HCT116 (cell line): ENCODE results near the gene TRIM62. TPM values are rescaled to one million over a fixed set of nuclear protein-coding genes. Genes with fewer than 3 reads are reported as not detected.

Source experiments
- ATAC-seq: fragments of 200-7000 bp; cut with Tn5 transposase; 2 replicates; pipeline ENCODE4 v1.9.1; 2020; ENCODE audit warnings: mild to moderate bottlenecking, moderate library complexity
- BruUV-seq: library from RNA; stranded (reverse); fragments of 400-500 nt; replicated peaks from 2 replicates; lab custom pipeline; 2021; lab: Mats Ljungman, UMichigan
- CTCF ChIA-PET: fragments of 300-600 bp; sonication (Branson Sonifier 250); formaldehyde crosslinking; loops from one replicate; lab custom pipeline; 2021; ENCODE audit warnings: antibody characterized with exemption; lab: Charles Lee
- POLR2A ChIA-PET: fragments of 300-600, 350-600 bp; sonication (Branson Sonifier 250); formaldehyde crosslinking; loops from one replicate; lab custom pipeline; 2021; ENCODE audit warnings: antibody characterized with exemption; lab: Charles Lee
- RAD21 ChIA-PET, 2 experiments: fragments of 300-600 bp; sonication (Branson Sonifier 250); formaldehyde crosslinking; loops; one replicate each; lab custom pipeline; 2023; ENCODE audit warnings: low total read pairs in 2 of 2; ENCODE audit not compliant: uncharacterized antibody in 2 of 2, unreplicated experiment in 2 of 2, low non-redundant PET in 1 of 2; lab: Charles Lee
- DNase-seq: peaks from one replicate; pipeline ENCODE4 v3.0.0-alpha.2; 2010; ENCODE audit warnings: low read depth, low spot score
- H2AFZ ChIP-seq: fragments of 200-600 bp; shearing (Covaris generic), sonication (generic); 2 replicates; pipeline ENCODE4 v1.6.1; 2017; ENCODE audit warnings: low read depth, mixed run types, mixed read lengths, antibody characterized with exemption, low read length; ENCODE audit not compliant: poor library complexity, severe bottlenecking
- H3K27ac ChIP-seq: 2 replicates; pipeline ENCODE4 v1.5.1; 2012; ENCODE audit warnings: low read depth, low read length
- H3K27me3 ChIP-seq: fragments of 200-600 bp; sonication (generic); 2 replicates; pipeline ENCODE4 v1.6.1; 2016; ENCODE audit warnings: mixed run types, low read length, mixed read lengths; ENCODE audit not compliant: insufficient read depth
- H3K36me3 ChIP-seq, 2 experiments: fragments of 200-500 bp in 1 of 2; fragments of 200-600 bp in 1 of 2; sonication (Bioruptor generic) in 1 of 2; sonication (generic) in 1 of 2; 2 replicates each; pipeline versions ENCODE4 v1.5.1 to v1.6.1; 2014 to 2016; ENCODE audit warnings: low read length in 2 of 2, inconsistent platforms in 1 of 2, mixed read lengths in 1 of 2, mixed run types in 1 of 2; ENCODE audit not compliant: insufficient read depth in 2 of 2, control insufficient read depth in 1 of 2
- H3K4me1 ChIP-seq, 2 experiments: fragments of 200-600 bp in 1 of 2; sonication (generic) in 1 of 2; 2 replicates each; pipeline versions ENCODE4 v1.5.1 to v1.6.1; 2012 to 2017; ENCODE audit warnings: low read length in 2 of 2, inconsistent platforms in 1 of 2, mild to moderate bottlenecking in 1 of 2, mixed read lengths in 1 of 2, mixed run types in 1 of 2, moderate library complexity in 1 of 2; ENCODE audit not compliant: insufficient read depth in 2 of 2, control insufficient read depth in 1 of 2
- H3K4me2 ChIP-seq: fragments of 200-600 bp; sonication (generic); 2 replicates; pipeline ENCODE4 v1.6.1; 2017; ENCODE audit warnings: mixed run types, low read length, mixed read lengths
- H3K4me3 ChIP-seq, 2 experiments: fragments of 200-600 bp in 1 of 2; sonication (generic) in 1 of 2; replicated peaks in 1 of 2; 2 replicates each; pipeline ENCODE4 v1.5.1; 2011 to 2016; ENCODE audit warnings: low read length in 2 of 2, control low read depth in 1 of 2, low read depth in 1 of 2, mild to moderate bottlenecking in 1 of 2, mixed read lengths in 1 of 2, mixed run types in 1 of 2
- H3K79me2 ChIP-seq: fragments of 200-600 bp; sonication (generic); 2 replicates; pipeline ENCODE4 v1.6.1; 2017; ENCODE audit warnings: mild to moderate bottlenecking, mixed run types, low read length, moderate library complexity, mixed read lengths; ENCODE audit not compliant: insufficient read depth
- H3K9ac ChIP-seq: fragments of 200-600 bp; sonication (generic); 2 replicates; pipeline ENCODE4 v1.6.1; 2016; ENCODE audit warnings: low read length, mixed read lengths
- H3K9me2 ChIP-seq: fragments of 200-600 bp; sonication (generic), shearing (Covaris generic); 2 replicates; pipeline ENCODE4 v1.6.1; 2017; ENCODE audit warnings: mixed run types, mild to moderate bottlenecking, moderate library complexity; ENCODE audit not compliant: insufficient read depth
- H3K9me3 ChIP-seq, 2 experiments: fragments of 200-500 bp in 1 of 2; fragments of 200-600 bp in 1 of 2; sonication (Bioruptor generic) in 1 of 2; sonication (generic) in 1 of 2; 2 replicates each; pipeline ENCODE4 v1.6.1; 2014 to 2017; ENCODE audit warnings: low read length in 2 of 2, mixed read lengths in 2 of 2, inconsistent platforms in 1 of 2, low read depth in 1 of 2, mild to moderate bottlenecking in 1 of 2, mixed run types in 1 of 2, moderate library complexity in 1 of 2; ENCODE audit not compliant: control insufficient read depth in 1 of 2, insufficient read depth in 1 of 2
- H4K20me1 ChIP-seq: fragments of 200-600 bp; sonication (generic), shearing (Covaris generic); 2 replicates; pipeline ENCODE4 v1.6.1; 2017; ENCODE audit warnings: mixed run types, mild to moderate bottlenecking, moderate library complexity; ENCODE audit not compliant: insufficient read depth
- ATF3 ChIP-seq: IDR thresholded peaks from 2 replicates; pipeline ENCODE4 v1.6.1; 2012
- CTCF ChIP-seq, 3 experiments: fragments of 200-600 bp in 1 of 3; sonication (generic) in 1 of 3; IDR thresholded peaks in 2 of 3; conservative IDR thresholded peaks in 1 of 3; 2 replicates each; pipeline ENCODE4 v1.5.1; 2012 to 2017; ENCODE audit warnings: low read depth in 2 of 3, low read length in 2 of 3, antibody characterized with exemption in 1 of 3, borderline replicate concordance in 1 of 3, control low read depth in 1 of 3, mild to moderate bottlenecking in 1 of 3, mixed read lengths in 1 of 3, mixed run types in 1 of 3, moderate library complexity in 1 of 3; ENCODE audit not compliant: insufficient read depth in 1 of 3
- EGR1 ChIP-seq: IDR thresholded peaks from 2 replicates; pipeline ENCODE4 v1.6.1; 2012; ENCODE audit warnings: low read depth
- ZBTB33 ChIP-seq: IDR thresholded peaks from 2 replicates; pipeline ENCODE4 v1.6.1; 2011; ENCODE audit warnings: mild to moderate bottlenecking, low read length, moderate library complexity; ENCODE audit not compliant: insufficient replicate concordance; ENCODE audit errors: extremely low read depth
- ZFX ChIP-seq: fragments of 450-650 bp; IDR thresholded peaks from 2 replicates; pipeline ENCODE4 v1.6.1; 2017
- ZNF274 ChIP-seq: fragments of 200-500 bp; sonication (Bioruptor generic); IDR thresholded peaks from 2 replicates; pipeline ENCODE4 v1.6.1; 2014; ENCODE audit warnings: mild to moderate bottlenecking, low read depth, low read length, inconsistent platforms
- intact Hi-C: fragments of 100-400 bp; cut with micrococcal nuclease; formaldehyde crosslinking; loops from 2 replicates; pipeline ENCODE4 v1.10.0; 2022
- total RNA-seq: library from RNA; stranded (reverse); gene quantifications from one replicate; pipeline ENCODE4 v1.2.1, GENCODE V29; 2021; ENCODE audit not compliant: unreplicated experiment

The TRIM62 gene
- total RNA-seq, 1 experiment from 2014 or later = 6.5 TPM

- TF ChIP-seq ATF3 = no peak
These were observed 30.1 kb upstream of the TRIM62 start (continued) for GRCh38 chr1:33211972-33212371.

- H3K27ac ChIP-seq = no peak overlapping the region
- intact Hi-C loops = no loop called here
- H3K9me3 ChIP-seq = no peaks in the 10 kb centered on the region
- no peaks in the 10 kb centered on the region for H3K36me3 ChIP-seq
- H3K4me2 ChIP-seq = no peak overlapping the region
- H3K4me3 ChIP-seq = no peak overlapping the region
- DNase-seq (no peak), ATAC-seq (no peak)
- ChIA-PET POLR2A (no interaction called here), CTCF (no interaction called here), RAD21 (no interaction called here)
- no peaks in the 10 kb centered on the region for H3K79me2 ChIP-seq
- no TSS peak for BruUV-seq
- no peaks in the 10 kb centered on the region for H3K27me3 ChIP-seq
- no peak overlapping the region for H2AFZ ChIP-seq
- no peaks in the 10 kb centered on the region for H3K4me1 ChIP-seq
- no peak overlapping the region for H3K9ac ChIP-seq
- no peak for TF ChIP-seq ZBTB33
- H4K20me1 ChIP-seq = no peaks in the 10 kb centered on the region
- no peaks in the 10 kb centered on the region for H3K9me2 ChIP-seq
These were observed 24.5 kb upstream of the TRIM62 start for GRCh38 chr1:33206340-33206739.

GRCh38 chr1:33195556-33195955 is 13.7 kb upstream of the TRIM62 start:
- H3K4me3 ChIP-seq = no peak overlapping the region
- TF ChIP-seq CTCF (IDR thresholded peaks at IDR 0.05 in 2 of 3, conservative IDR thresholded peaks at IDR 0.05 in 1 of 3; ENCODE audit: borderline replicate concordance in 1 of 3, insufficient read depth in 1 of 3, low read depth in 2 of 3, low read length in 2 of 3) (no peak), ZNF274 (no peak), ZFX (no peak), EGR1 (0 out of 2 replicates have a peak, but pooled peaks have one; percentile 44), ATF3 (no peak)
- ChIA-PET CTCF (no interaction called here), RAD21 (no interaction called here), POLR2A (no interaction called here)
- H3K36me3 ChIP-seq = no peaks in the 10 kb centered on the region
- no peaks in the 10 kb centered on the region for H3K9me2 ChIP-seq
- no peak for DNase-seq
- peaks cover 0 to 4% of the 10 kb centered on the region in 2 experiments; a peak in 1 of 4 replicates for H3K4me1 ChIP-seq
- no peak for ATAC-seq
- H3K79me2 ChIP-seq = no peaks in the 10 kb centered on the region
- H3K27me3 ChIP-seq = 0 out of 2 replicates have a peak, but pooled peaks cover 4% of the 10 kb centered on the region
- no peaks in the 10 kb centered on the region for H3K9me3 ChIP-seq
- H3K27ac ChIP-seq = no peak overlapping the region
- H3K4me2 ChIP-seq = no peak overlapping the region
- no peak overlapping the region for H3K9ac ChIP-seq
- H2AFZ ChIP-seq = no peak overlapping the region
- no peaks in the 10 kb centered on the region for H4K20me1 ChIP-seq
- intact Hi-C loops = no loop called here
- BruUV-seq = no TSS peak
